Pons (tissue), 1 donor: ENCODE data around the gene RPRD2.
"Not testable (repeated sequence)": the region's sequence is repeated elsewhere in the genome, so short reads cannot be mapped to it uniquely, and the experiment has no call there.

Experiments
- DNase-seq: peaks from one replicate; pipeline ENCODE4 v3.0.0-alpha.2; 2016; ENCODE audit warnings: low spot score

RPRD2 gene

DNA sequence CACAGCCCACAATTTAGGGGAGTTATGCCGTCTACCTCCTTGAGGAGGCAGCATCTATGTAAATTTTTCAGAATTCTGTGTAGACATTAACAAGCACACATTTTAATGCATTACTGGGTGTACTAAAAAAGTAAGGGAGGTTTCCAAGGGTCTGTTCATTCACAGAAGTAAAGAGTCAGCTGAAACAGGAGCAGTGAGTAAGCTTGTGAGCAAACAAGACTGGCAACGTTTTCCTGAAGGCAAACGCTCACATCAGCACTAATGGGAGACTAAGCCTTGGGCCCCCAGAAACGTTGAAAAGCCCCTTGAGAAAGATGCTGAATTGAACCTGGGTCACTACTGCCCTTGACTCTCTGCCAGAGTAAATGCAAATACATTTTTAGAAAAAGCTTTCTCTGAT is 25.7 kb downstream of the RPRD2 start:
- DNase-seq: no peak

DNA sequence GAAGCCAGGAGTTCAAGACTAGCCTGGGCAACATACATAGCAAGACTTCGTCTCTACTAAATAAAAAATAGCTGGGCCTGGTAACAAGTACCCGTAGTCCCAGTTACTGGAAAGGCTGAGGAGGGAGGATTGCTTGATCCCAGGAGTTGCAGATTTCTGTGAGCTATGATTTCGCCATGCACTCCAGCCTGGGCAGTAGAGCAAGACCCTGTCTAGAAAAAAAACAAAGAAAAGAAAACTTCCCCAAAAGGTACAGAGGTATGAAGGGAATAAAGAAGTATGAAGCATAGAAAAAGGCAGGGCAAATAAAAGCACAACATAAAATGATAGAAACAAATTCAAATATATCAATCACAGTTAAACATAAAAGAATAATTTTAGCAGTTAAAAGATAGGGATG is 28.7 kb downstream of the RPRD2 start:
- no peak for DNase-seq

DNA sequence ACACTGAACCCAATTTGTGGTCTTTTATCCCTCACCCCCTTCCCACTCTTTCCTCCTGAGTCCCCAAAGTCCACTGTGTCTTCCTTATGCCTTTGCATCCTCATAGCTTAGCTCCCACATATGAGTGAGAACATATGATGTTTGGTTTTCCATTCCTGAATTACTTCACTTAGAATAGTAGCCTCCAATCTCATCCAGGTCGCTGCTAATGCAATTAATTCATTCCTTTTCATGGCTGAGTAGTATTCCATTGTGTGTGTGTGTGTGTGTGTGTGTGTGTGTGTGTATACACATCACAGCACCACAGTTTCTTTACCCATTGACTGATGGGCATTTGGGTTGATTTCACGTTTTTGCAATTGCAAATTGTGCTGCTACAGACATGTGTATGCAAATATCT is 31.2 kb downstream of the RPRD2 start:
- DNase-seq: not testable (repeated sequence)

DNA sequence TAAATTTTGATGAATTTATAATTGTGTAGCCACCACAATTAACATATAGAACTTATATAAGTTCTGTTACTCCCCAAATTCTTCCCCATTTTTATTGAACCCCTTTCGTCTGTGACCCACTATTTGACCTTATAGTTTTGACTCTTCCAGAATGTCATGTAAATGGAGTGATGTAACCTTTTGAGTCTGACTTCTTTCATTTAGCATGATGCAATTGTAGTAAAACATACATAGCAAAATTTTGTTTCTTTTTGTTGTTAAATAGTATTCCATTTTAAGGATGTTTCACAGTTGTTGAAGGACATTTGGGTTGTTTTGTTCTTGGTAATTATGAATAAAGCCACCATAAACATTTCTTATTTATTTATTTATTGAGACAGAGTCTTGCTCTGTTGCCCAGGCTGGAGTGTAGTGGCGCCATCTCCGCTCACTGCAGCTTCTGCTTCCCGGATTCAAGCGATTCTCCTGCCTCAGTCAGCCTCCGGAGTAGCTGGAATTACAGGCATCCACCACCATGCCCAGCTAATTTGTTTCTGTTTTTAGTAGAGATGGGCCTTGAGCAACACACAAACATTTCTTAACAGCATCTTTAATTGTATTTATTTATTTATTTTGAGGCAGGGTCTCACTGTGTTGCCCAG is 33.6 kb downstream of the RPRD2 start:
- no peak for DNase-seq

DNA sequence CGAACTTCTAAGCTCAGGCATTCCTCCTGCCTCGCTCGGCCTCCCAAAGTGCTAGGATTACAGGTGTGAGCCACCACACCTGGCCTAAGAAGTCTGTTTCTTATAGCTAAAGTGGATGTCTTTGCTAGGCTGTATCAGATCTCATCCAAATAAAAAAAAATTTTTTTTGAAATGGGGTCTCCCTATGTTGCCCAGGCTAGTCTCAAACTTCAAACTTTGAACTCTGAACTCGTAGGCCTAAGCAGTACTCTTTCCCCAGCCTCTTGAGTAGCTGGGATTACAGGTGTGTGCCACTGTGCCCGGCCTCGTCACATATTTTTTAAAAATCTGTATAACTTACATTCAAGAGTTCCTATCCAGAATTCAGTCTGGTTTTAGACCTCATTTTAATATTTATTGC is 40.5 kb downstream of the RPRD2 start:
- DNase-seq: no peak

DNA sequence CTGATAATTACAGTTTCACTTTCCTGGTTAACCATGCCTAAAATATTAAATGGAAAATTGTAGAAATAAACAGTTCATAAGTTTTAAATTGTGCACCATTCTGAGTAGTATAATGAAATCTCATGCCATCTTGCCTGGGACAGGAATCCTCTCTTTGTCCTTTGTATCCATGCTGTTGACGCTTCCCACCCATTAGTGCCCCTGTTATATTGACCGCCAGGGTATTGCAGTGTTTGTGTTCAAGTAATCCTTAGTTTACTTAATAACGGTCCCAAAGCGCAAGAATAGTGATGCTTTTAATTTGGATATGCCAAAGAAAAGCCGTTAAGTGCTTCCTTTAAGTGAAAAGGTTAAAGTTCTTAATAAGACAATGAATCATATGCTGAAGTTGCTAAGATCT is 41.7 kb downstream of the RPRD2 start:
- DNase-seq: no peak

DNA sequence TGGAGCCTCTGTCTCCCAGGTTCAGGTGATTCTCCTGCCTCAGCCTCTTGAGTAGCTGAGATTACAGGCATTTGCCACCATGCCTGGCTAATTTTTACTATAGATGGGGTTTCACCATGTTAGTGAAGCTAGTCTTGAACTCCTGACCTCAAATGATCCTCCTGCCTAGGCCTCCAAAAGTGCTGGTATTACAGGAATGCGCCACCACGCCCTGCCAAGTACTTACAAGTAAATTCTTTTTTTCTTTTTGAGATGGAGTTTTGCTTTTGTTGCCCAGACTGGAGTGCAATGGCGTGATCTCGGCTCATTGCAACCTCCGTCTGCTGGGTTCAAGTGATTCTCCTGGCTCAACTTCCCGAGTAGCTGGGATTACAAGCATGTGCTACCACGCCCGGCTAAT is 42.5 kb downstream of the RPRD2 start:
- no peak for DNase-seq

DNA sequence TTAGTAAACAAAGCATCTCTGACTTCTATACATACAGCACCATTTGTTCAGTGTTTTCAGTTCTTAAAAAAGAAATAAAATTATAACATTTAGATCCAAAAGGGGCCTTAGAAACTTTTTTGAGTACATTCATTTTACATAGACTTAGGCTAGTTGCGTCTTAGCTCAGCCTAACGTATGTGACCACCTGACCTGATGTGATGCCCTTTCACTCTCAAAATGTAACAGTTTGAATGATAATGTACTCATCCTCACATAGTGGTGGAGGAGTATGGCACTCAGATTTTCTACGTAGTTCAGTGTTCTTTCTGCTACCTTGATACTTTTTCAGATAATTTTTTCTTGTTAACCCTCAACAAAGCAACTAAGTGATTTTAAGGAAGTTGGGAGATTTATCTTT is 43.4 kb downstream of the RPRD2 start:
- no peak for DNase-seq

DNA sequence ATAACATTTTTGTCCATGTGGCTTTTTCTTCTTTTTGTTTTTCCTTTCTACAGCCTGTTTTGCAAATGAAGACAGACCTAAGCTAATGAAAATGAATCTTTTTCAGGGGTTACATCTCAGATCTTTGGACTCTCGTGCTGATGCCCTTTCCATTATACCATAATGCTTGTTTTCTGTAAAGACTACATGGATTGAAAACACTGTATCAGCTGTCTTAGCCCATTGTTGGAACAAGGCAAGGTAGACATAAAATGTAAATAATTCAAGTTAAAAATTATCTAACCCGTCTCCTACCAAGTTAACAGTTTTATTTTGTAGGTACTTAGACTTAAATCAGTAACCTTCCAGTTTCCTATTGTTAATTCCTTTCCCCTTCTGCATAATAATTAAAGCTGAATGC is 44.9 kb downstream of the RPRD2 start:
- DNase-seq: no peak

DNA sequence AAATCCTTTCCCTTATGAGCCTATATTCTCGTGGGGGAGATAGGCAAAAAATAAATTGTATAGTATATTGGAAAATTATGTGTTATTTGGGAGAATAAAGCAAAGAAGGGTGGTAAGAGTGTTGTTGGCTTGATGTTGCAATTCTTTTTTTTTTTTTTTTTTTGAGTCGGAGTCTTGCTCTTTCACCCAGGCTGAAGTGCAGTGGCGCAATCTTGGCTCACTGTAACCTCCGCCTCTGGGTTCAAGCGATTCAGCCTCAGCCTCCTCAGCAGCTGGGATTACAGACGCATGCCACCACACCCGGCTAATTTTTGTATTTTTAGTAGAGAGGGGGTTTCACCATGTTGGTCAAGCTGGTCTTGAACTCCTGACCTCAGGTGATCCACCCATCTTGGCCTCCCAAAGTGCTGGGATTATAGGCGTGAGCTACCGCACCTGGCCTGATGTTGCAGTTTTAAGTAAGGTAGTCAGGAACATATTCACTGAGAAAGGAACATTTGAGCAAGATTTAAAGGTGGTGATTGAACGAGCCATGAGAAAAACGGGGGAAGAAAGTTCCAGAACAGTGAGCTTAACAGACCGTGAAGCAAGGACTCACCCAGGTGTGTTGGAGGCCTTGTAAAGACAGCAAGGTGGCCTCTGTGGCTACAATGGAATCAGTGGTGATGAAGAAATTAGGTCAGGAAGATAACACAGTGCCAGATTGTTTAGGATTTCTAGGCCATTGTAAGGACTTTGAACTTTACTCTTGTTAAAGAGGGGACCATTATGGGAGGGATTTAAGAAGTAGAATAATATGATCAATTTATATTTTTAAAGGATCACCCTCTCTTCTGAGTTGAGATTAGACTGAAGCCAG is 45.8 kb downstream of the RPRD2 start:
- no peak for DNase-seq

DNA sequence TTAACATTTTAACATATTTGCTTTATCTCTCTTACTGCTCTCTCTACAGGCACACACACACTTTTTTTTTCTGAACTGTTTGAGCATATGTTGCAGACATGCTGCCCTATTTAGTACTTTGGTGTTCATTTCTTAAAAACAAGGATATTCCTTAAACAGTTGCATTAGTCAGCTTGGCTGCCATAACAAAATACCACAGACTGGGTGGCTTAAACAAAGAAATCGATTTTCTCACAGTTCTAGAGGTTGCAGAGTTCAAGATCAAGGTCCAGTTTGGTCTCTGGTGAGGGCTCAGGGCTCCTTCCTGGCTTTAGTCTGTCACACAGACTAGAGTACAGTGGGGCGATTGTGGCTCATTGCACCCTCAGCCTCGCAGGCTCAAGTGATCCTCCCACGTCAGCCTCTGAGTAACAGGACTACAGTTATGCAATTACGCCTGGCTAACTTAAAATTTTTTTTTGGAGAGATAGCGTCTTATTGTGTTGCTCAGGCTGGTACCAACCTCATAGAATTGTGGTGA is 46.7 kb downstream of the RPRD2 start:
- peak; percentile 49 for DNase-seq

DNA sequence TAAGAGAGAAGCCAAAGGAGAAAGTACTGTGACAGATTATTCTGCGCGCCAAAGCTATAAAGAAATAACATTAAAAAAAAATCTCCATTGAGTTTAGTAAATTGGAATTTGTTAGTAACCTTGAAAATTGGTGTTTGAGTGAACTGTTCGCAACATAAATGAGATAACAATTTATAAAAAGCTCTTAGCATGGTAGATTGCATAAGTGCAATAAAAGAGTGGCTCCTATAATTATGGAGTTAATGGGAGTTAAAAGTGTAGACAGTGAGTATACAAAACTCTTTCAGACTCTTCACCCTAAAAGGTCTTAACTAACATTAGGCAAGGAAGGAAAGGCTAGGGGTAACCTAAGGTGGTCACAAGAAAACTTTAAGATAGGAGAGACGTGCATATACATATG is 50.6 kb downstream of the RPRD2 start:
- no peak for DNase-seq

DNA sequence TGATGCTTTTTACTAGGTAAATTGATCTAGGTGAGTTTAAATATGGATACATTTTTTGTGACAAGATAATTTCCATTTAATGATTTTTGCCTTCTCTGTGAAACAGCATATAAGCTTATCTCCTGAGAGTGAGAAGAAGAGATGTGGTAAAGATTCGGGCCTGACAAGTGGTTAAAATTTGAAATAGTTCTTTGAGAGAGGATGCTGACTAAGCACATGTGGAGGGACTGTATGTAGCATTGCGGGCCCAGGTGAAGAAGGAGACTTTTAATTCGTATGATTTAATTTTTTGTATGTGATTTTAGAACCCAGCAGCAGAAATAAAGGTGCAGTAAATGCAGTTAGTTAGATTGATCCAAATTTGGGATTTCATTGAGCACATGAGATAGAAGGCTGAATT is 51.9 kb downstream of the RPRD2 start:
- DNase-seq: no peak

DNA sequence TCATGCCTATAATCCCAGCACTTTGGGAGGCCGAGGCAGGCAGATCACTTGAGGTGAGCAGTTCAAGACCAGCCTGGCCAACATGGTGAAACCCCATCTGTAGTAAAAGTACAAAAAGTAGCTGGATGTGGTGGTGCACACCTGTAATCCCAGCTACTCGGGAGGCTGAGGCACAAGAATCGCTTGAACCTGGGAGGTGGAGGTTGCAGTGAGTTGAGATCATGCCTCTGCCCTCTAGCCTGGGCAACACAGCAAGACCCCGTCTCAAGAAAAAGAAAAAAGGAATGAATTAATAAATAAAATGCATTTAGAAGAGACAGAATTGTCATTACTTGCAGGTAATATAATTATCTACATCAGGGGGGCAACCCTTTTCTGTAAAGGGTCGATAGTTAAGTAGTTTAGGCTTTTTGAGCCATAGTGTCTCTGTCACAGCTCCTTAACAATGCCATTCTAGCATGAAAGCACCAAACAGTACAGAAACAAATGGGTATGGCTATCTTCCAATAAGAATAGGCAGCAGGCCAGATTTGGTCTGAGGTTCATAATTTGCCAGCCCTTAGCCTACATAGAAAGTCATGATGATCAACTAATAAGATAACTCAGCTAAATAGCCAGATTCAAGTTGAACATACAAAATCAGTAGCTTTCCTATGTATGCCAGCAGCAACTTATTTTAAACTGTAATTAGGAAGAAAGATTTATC is 56.8 kb downstream of the RPRD2 start:
- DNase-seq: peak; percentile 79

DNA sequence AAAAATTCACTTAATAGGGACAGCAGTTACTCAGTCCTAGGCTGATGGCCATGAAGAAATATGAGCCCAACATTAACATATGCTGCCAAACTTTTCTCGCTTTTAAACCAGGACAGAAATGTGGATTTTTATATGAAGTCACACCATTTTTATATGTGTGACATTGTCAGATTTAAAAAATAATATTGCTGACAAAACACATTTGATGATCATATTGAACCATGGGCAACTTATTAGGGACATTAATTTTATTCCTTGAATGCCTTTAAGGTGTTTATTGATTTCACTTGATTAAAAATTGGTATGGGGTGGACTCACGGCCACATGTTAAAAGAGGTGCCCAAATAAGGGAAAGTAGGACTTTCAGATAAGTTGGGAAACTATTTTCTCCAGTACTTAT is 58.6 kb downstream of the RPRD2 start:
- no peak for DNase-seq

DNA sequence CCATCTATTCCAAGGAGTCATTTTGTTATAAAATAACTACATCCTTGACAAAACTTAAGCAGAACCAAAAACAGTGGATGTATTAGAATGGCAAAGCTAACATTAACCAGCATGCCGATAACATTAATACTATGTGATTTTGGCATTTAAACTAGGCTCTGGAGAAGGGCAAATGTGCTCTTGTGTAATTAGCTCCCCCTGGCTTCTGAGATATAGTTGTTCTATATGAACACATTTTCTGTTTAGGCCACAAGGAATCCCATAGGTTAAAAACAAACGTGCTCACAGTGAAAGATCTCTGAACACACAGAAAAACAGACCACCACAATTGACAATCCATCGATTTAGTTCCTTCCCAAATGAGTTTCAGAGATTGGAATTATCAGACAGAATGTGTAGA is 65.9 kb downstream of the RPRD2 start:
- DNase-seq: no peak

DNA sequence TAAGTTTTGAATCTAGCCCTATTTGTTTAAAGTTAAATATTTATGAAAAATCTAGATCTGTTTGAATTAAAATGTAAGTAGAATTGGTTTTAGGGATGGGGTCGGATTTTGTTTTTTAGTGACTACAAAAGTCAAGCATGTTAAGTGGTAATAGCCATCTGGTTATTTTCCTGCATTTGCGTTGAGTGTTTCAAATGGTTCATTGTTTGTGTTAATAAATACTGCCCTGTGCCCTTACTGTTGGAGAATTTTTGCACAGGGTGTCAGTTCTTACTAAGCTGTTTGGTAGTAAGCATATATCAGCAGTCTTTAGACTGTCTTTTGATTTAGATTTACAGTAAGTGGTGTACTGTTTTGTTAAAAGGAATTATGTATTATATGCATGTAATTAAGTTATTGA is 77.2 kb downstream of the RPRD2 start:
- peak; percentile 79 for DNase-seq

DNA sequence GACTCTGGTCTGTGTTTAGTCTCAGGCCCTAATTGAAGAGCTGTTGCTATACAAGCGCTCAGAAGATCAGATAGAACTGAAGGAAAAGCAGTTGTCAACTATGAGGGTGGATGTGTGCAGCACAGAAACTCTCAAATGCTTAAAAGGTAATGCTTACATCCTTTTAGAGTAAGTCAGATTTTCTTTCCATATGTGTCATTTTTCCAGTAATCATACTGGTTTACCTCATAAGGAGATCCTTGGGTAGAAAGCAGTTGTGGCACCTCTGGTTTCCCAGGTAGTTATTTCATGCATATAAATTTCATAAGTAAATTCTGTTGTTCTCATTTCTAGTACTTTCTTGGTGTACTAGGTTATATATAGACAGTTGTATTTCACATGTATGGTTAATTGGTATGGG is 80.3 kb downstream of the RPRD2 start:
- DNase-seq: no peak

DNA sequence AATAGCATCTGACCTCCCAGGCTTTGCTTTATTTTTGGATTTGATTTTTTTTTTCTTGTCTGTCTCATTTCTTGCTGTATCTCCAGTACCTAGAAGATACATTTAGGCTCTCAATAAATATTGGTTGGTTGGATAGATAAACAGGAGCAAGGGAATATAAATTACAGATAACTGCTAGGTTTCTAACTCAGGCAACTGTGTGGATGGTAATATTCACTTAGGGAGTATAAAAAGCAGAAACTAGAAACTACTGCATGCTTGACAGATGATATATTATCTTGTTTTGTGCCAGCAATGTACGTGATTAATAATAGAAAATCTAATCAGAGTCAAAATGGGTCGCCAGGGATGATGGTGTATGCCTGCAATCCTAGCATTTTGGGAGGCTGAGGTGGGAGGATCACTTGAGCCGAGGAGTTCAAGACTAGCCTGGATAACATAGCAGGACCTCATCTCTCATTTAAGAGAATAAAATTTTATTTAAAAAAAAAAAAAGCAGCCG is 92.2 kb downstream of the RPRD2 start:
- no peak for DNase-seq

DNA sequence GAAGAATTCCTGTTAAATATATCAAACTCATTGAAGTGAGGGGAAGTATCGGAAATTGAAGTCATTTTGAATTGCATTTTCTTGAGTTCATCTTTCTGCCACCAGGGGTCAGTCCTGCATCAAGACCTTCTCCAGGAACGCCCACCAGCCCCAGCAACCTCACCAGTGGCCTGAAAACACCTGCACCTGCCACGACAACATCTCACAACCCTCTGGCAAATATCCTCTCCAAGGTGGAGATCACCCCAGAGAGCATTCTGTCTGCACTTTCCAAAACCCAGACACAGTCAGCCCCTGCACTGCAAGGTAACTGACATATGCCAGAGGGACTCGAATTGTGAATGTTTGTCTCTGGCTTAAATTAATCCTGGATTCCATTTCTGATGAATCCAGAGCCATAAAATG is 100.5 kb downstream of the RPRD2 start:
- peak; percentile 48 for DNase-seq

DNA sequence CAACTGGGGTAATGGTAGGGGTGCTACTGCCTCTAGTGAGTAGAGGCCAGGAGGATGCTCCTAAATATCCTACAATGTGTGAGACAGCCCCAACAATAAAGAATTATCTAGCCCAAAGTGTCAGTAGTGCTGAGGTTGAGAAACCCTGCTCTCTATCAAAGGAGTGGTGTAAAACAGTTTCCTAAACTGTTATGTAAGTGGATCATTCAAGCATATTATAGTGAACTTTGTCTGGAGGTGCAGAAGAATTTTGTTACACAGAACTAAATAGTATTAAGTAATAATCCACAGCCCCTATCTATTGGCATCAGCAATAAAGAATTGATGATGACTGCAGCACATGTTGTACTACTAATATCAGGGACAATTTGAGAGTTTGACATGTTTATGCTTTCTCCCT is 103.0 kb downstream of the RPRD2 start:
- DNase-seq: no peak

DNA sequence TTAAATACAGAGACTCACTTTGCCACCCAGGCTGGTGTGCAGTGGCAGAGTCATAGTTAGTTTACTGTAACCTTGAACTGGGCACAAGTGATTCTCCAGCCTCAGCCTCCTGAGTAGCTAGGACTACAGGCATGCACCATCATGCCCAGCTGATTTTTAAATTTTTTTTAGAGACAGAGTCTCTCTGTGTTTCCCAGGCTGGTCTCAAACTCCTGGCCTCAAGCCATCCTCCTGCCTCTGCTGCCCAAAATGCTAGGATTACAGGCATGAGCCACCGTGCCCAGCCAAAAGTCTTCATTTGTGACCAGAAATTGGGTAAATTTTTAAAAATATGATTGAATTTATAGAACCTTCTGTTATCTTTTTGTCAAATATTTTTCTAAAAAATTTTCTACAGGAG is 105.3 kb downstream of the RPRD2 start:
- DNase-seq: no peak
